Spinal cord (tissue), 10 donors: Measurements from ENCODE around the gene SORCS2. TPM values are rescaled to one million over a fixed set of nuclear protein-coding genes. Genes with fewer than 3 reads are reported as not detected.

Source experiments
- DNase-seq, 6 donors: peaks; one replicate each; pipeline versions ENCODE4 v3.0.0 to v3.0.0-alpha.2; 2013 to 2015; ENCODE audit warnings: low spot score in 6 of 6, low read depth in 4 of 6
- H3K27ac ChIP-seq: one replicate; pipeline ENCODE4 v1.5.1; 2013; ENCODE audit warnings: low read depth, low read length, control low read depth
- H3K27me3 ChIP-seq: one replicate; pipeline ENCODE4 v1.6.1; 2013; ENCODE audit warnings: low read length; ENCODE audit not compliant: control insufficient read depth, insufficient read depth
- H3K36me3 ChIP-seq: one replicate; pipeline ENCODE4 v1.6.1; 2013; ENCODE audit warnings: low read length; ENCODE audit not compliant: control insufficient read depth, insufficient read depth
- H3K4me1 ChIP-seq: one replicate; pipeline ENCODE4 v1.6.1; 2013; ENCODE audit warnings: low read length; ENCODE audit not compliant: control insufficient read depth, insufficient read depth
- H3K4me3 ChIP-seq: one replicate; pipeline ENCODE4 v1.5.1; 2013; ENCODE audit warnings: low read depth, low read length, control low read depth
- H3K9me3 ChIP-seq: one replicate; pipeline ENCODE4 v1.6.1; 2013; ENCODE audit warnings: low read length; ENCODE audit not compliant: control insufficient read depth, insufficient read depth
- WGBS: methylation state at CpG from one replicate; pipeline ENCODE4 v1.1.5; 2013; ENCODE audit warnings: missing lambda C conversion rate; ENCODE audit not compliant: insufficient coverage; 5-methylcytosine and 5-hydroxymethylcytosine counted together
- long read RNA-seq, 4 donors: transcript quantifications; one replicate each; lab custom pipeline, GENCODE V29; 2026
- polyA plus RNA-seq, 2 donors: library from polyadenylated mRNA; unstranded; fragments of 120-200 nt; gene quantifications; one replicate each; pipeline ENCODE4 v1.2.1, GENCODE V29; 2013; ENCODE audit not compliant: insufficient read length in 2 of 2
- total RNA-seq, 2 donors: library from RNA; depleted of rRNA in 1 of 2; stranded (reverse); fragments of 120-200 nt in 1 of 2; fragments of >200 nt in 1 of 2; gene quantifications; one replicate each; pipeline versions ENCODE4 v1.2.3 to v1.2.4, GENCODE V29; 2013 to 2014
- donor health status: healthy.

Gene SORCS2
- total RNA-seq (1 to 10 TPM; 7.3 to 9.4 TPM), polyA plus RNA-seq (10 to 100 TPM; 23.5 to 24.8 TPM)
- long read RNA-seq, donor 1, partial matches to known transcripts, result 0 of 1 reads
- long read RNA-seq, donor 1, other reads (novel, unspliced or antisense), result 0 of 1 reads
- long read RNA-seq, donor 2, result 0 reads
- long read RNA-seq, donor 3, partial matches to known transcripts, result 8 of 8 reads
- long read RNA-seq, donor 3, other reads (novel, unspliced or antisense), result 0 of 8 reads
- long read RNA-seq, donor 4, partial matches to known transcripts, result 8 of 8 reads
- long read RNA-seq, donor 4, other reads (novel, unspliced or antisense), result 0 of 8 reads

GRCh38 chr4:7192252-7193029 is at the start of gene SORCS2:
Gene SORCS2, plus strand, starts transcription at chr4:7192538.
- H3K4me3 ChIP-seq, result peak within 1 kb of the TSS; percentile 61
- no peaks in the 10 kb centered on the region for H3K9me3 ChIP-seq
- under 1% methylated on average over 116 of the region's 116 CpGs for WGBS
- no peaks in the 10 kb centered on the region for H3K36me3 ChIP-seq
- DNase-seq, result peak in 5 of 6 donors; percentile 55 to 92 (median 64)
- H3K27me3 ChIP-seq, result peaks cover 41% of the 10 kb centered on the region
- H3K4me1 ChIP-seq, result peaks cover 38% of the 10 kb centered on the region
- H3K27ac ChIP-seq, result no peak within 1 kb of the TSS

- H3K4me3 ChIP-seq, result no peak overlapping the region
- peaks cover 24% of the 10 kb centered on the region for H3K4me1 ChIP-seq
- no peak overlapping the region for H3K27ac ChIP-seq
- no peak for DNase-seq
- WGBS, result 88% methylated on average over 15 of the region's 17 CpGs
- no peaks in the 10 kb centered on the region for H3K36me3 ChIP-seq
- no peaks in the 10 kb centered on the region for H3K27me3 ChIP-seq
- H3K9me3 ChIP-seq, result no peaks in the 10 kb centered on the region
Measured at GRCh38 chr4:7144374-7145290, 47.7 kb upstream of the SORCS2 start.

- DNase-seq, result no peak
- Histone ChIP-seq H3K4me1 (peaks cover 25% of the 10 kb centered on the region), H3K9me3 (no peaks in the 10 kb centered on the region), H3K27ac (no peak overlapping the region), H3K36me3 (no peaks in the 10 kb centered on the region), H3K27me3 (no peaks in the 10 kb centered on the region), H3K4me3 (no peak overlapping the region)
- WGBS, result 85% methylated on average over 6 of the region's 14 CpGs
Measured at GRCh38 chr4:7145291-7145934, 46.9 kb upstream of the SORCS2 start.

- peaks cover 23% of the 10 kb centered on the region for H3K4me1 ChIP-seq
- DNase-seq, result no peak
- H3K9me3 ChIP-seq, result no peaks in the 10 kb centered on the region
- H3K4me3 ChIP-seq, result no peak overlapping the region
- WGBS, result 69% methylated on average over 14 of the region's 15 CpGs
- H3K27me3 ChIP-seq, result no peaks in the 10 kb centered on the region
- H3K27ac ChIP-seq, result no peak overlapping the region
- no peaks in the 10 kb centered on the region for H3K36me3 ChIP-seq
Measured at GRCh38 chr4:7146059-7146785, 46.1 kb upstream of the SORCS2 start.

- Histone ChIP-seq H3K27me3 (no peaks in the 10 kb centered on the region), H3K9me3 (no peaks in the 10 kb centered on the region), H3K27ac (no peak overlapping the region), H3K4me1 (peaks cover 23% of the 10 kb centered on the region), H3K4me3 (no peak overlapping the region), H3K36me3 (no peaks in the 10 kb centered on the region)
- WGBS, result 62% methylated on average over 11 of the region's 11 CpGs
- peak in 1 of 6 donors; percentile 29 for DNase-seq
Measured at GRCh38 chr4:7146786-7147115, 45.6 kb upstream of the SORCS2 start.

- Histone ChIP-seq H3K36me3 (no peaks in the 10 kb centered on the region), H3K4me3 (no peak overlapping the region), H3K4me1 (peaks cover 23% of the 10 kb centered on the region), H3K27ac (no peak overlapping the region), H3K9me3 (no peaks in the 10 kb centered on the region), H3K27me3 (no peaks in the 10 kb centered on the region)
- WGBS, result 86% methylated on average over 15 of the region's 15 CpGs
- peak in 1 of 6 donors; percentile 29 for DNase-seq
Measured at GRCh38 chr4:7147261-7147660, 45.1 kb upstream of the SORCS2 start.

- 86% methylated on average over 9 of the region's 10 CpGs for WGBS
- H3K27ac ChIP-seq, result no peak overlapping the region
- peaks cover 23% of the 10 kb centered on the region for H3K4me1 ChIP-seq
- no peaks in the 10 kb centered on the region for H3K27me3 ChIP-seq
- no peak overlapping the region for H3K4me3 ChIP-seq
- H3K36me3 ChIP-seq, result no peaks in the 10 kb centered on the region
- H3K9me3 ChIP-seq, result no peaks in the 10 kb centered on the region
- DNase-seq, result no peak
Measured at GRCh38 chr4:7147661-7148310, 44.6 kb upstream of the SORCS2 start.

- H3K4me1 ChIP-seq, result peaks cover 23% of the 10 kb centered on the region
- no peaks in the 10 kb centered on the region for H3K36me3 ChIP-seq
- no peak for DNase-seq
- no peaks in the 10 kb centered on the region for H3K27me3 ChIP-seq
- no peak overlapping the region for H3K27ac ChIP-seq
- H3K9me3 ChIP-seq, result no peaks in the 10 kb centered on the region
- 78% methylated on average over 7 of the region's 13 CpGs for WGBS
- no peak overlapping the region for H3K4me3 ChIP-seq
Measured at GRCh38 chr4:7148337-7148736, 44.0 kb upstream of the SORCS2 start.
